Stimulated activated naive B cell treated with anti-CD40 and anti-IgM and Interleukin-4, amounts not matched to agents 10 μg/mL and 1 μg/mL and 100 μg/mL, for 72 hours (primary cell): ENCODE data around the gene AMMECR1.

ENCODE experiments used
- ATAC-seq, 2 donors: fragments of 150-1000 bp; cut with Tn5 transposase; replicated peaks; 2 replicates each; pipeline ENCODE4 v1.10.0; 2021; ENCODE audit warnings: moderate library complexity in 1 of 2
- DNase-seq: peaks from one replicate; pipeline ENCODE4 v3.0.0; 2021
- H3K27ac Mint-ChIP-seq: one replicate; pipeline ENCODE4 v1.8.0; 2022; ENCODE audit warnings: mild to moderate bottlenecking, mixed read lengths
- H3K27me3 Mint-ChIP-seq, 2 donors: one replicate each; pipeline ENCODE4 v1.8.0; 2022; ENCODE audit warnings: mixed read lengths in 2 of 2
- H3K36me3 Mint-ChIP-seq, 2 donors: one replicate each; pipeline ENCODE4 v1.8.0; 2022; ENCODE audit warnings: mixed read lengths in 2 of 2, mild to moderate bottlenecking in 1 of 2
- H3K4me1 Mint-ChIP-seq, 2 donors: one replicate each; pipeline ENCODE4 v1.8.0; 2022; ENCODE audit warnings: mixed read lengths in 2 of 2, mild to moderate bottlenecking in 1 of 2
- H3K4me3 Mint-ChIP-seq, 2 donors: one replicate each; pipeline ENCODE4 v1.8.0; 2022; ENCODE audit warnings: mild to moderate bottlenecking in 2 of 2, mixed read lengths in 2 of 2, moderate library complexity in 1 of 2
- H3K9me3 Mint-ChIP-seq, 2 donors: one replicate each; pipeline ENCODE4 v1.8.0; 2022; ENCODE audit warnings: mixed read lengths in 2 of 2, mild to moderate bottlenecking in 1 of 2

The AMMECR1 gene

GRCh38 chrX:110226931-110227330 is 91.0 kb downstream of the AMMECR1 start:
- Mint-ChIP-seq H3K9me3 (no peaks in the 10 kb centered on the region), H3K27me3 (no peaks in the 10 kb centered on the region), H3K4me1 (peaks cover 11 to 22% of the 10 kb centered on the region in 2 donors), H3K4me3 (no peak overlapping the region), H3K27ac (no peak overlapping the region), H3K36me3 (peaks cover 6 to 17% of the 10 kb centered on the region in 2 donors)
- DNase-seq, result no peak
- ATAC-seq, result no peak

GRCh38 chrX:110224926-110225617 is 92.8 kb downstream of the AMMECR1 start:
- Mint-ChIP-seq H3K4me1 (peaks cover 5 to 14% of the 10 kb centered on the region in 2 donors), H3K27ac (no peak overlapping the region), H3K27me3 (no peaks in the 10 kb centered on the region), H3K4me3 (no peak overlapping the region), H3K36me3 (peaks cover 1 to 7% of the 10 kb centered on the region in 2 donors), H3K9me3 (no peaks in the 10 kb centered on the region)
- DNase-seq, result no peak
- ATAC-seq, result no peak

- no peaks in the 10 kb centered on the region for H3K27me3 Mint-ChIP-seq
- ATAC-seq (no peak), DNase-seq (no peak)
- no peak overlapping the region for H3K4me3 Mint-ChIP-seq
- H3K4me1 Mint-ChIP-seq, result peaks cover 2 to 12% of the 10 kb centered on the region in 2 donors
- H3K27ac Mint-ChIP-seq, result no peak overlapping the region
- peaks cover 1 to 4% of the 10 kb centered on the region in 2 donors for H3K36me3 Mint-ChIP-seq
- H3K9me3 Mint-ChIP-seq, result no peaks in the 10 kb centered on the region
Measured at GRCh38 chrX:110222497-110223257, 95.2 kb downstream of the AMMECR1 start.

GRCh38 chrX:110219920-110220319 is 98.0 kb downstream of the AMMECR1 start:
- no peaks in the 10 kb centered on the region for H3K27me3 Mint-ChIP-seq
- no peak for ATAC-seq
- H3K36me3 Mint-ChIP-seq, result peaks cover 4 to 10% of the 10 kb centered on the region in 2 donors
- no peak for DNase-seq
- peaks cover 6 to 12% of the 10 kb centered on the region in 2 donors for H3K4me1 Mint-ChIP-seq
- no peak overlapping the region for H3K4me3 Mint-ChIP-seq
- no peak overlapping the region for H3K27ac Mint-ChIP-seq
- H3K9me3 Mint-ChIP-seq, result no peaks in the 10 kb centered on the region

GRCh38 chrX:110218591-110218990 is 99.3 kb downstream of the AMMECR1 start:
- H3K36me3 Mint-ChIP-seq, result peaks cover 7 to 10% of the 10 kb centered on the region in 2 donors
- no peak for DNase-seq
- no peak overlapping the region for H3K27ac Mint-ChIP-seq
- no peaks in the 10 kb centered on the region for H3K9me3 Mint-ChIP-seq
- ATAC-seq, result no peak
- no peaks in the 10 kb centered on the region for H3K27me3 Mint-ChIP-seq
- H3K4me1 Mint-ChIP-seq, result peaks cover 6 to 12% of the 10 kb centered on the region in 2 donors
- no peak overlapping the region for H3K4me3 Mint-ChIP-seq

GRCh38 chrX:110216027-110216426 is 101.9 kb downstream of the AMMECR1 start:
- H3K27ac Mint-ChIP-seq, result no peak overlapping the region
- ATAC-seq (no peak), DNase-seq (no peak)
- H3K4me1 Mint-ChIP-seq, result peaks cover 6 to 12% of the 10 kb centered on the region in 2 donors
- H3K9me3 Mint-ChIP-seq, result no peaks in the 10 kb centered on the region
- H3K27me3 Mint-ChIP-seq, result no peaks in the 10 kb centered on the region
- H3K4me3 Mint-ChIP-seq, result no peak overlapping the region
- H3K36me3 Mint-ChIP-seq, result peaks cover 5 to 6% of the 10 kb centered on the region in 2 donors

GRCh38 chrX:110215411-110215810 is 102.5 kb downstream of the AMMECR1 start:
- Mint-ChIP-seq H3K4me1 (peaks cover 6 to 12% of the 10 kb centered on the region in 2 donors), H3K9me3 (no peaks in the 10 kb centered on the region), H3K4me3 (no peak overlapping the region), H3K27ac (no peak overlapping the region), H3K27me3 (no peaks in the 10 kb centered on the region), H3K36me3 (peaks cover 5 to 6% of the 10 kb centered on the region in 2 donors)
- DNase-seq (no peak), ATAC-seq (no peak)

GRCh38 chrX:110214684-110215083 is 103.2 kb downstream of the AMMECR1 start:
- Mint-ChIP-seq H3K36me3 (peaks cover 5 to 6% of the 10 kb centered on the region in 2 donors), H3K27me3 (no peaks in the 10 kb centered on the region), H3K9me3 (no peaks in the 10 kb centered on the region), H3K4me3 (no peak overlapping the region), H3K4me1 (peaks cover 6 to 12% of the 10 kb centered on the region in 2 donors), H3K27ac (no peak overlapping the region)
- ATAC-seq, result no peak
- no peak for DNase-seq

GRCh38 chrX:110213183-110213582 is 104.7 kb downstream of the AMMECR1 start:
- DNase-seq, result no peak
- Mint-ChIP-seq H3K27ac (no peak overlapping the region), H3K9me3 (no peaks in the 10 kb centered on the region), H3K4me3 (no peak overlapping the region), H3K4me1 (peaks cover 6 to 11% of the 10 kb centered on the region in 2 donors), H3K36me3 (peaks cover 5 to 6% of the 10 kb centered on the region in 2 donors), H3K27me3 (no peaks in the 10 kb centered on the region)
- ATAC-seq, result no peak

- H3K27ac Mint-ChIP-seq, result no peak overlapping the region
- H3K4me3 Mint-ChIP-seq, result no peak overlapping the region
- no peaks in the 10 kb centered on the region for H3K27me3 Mint-ChIP-seq
Measured at GRCh38 chrX:110212299-110212698, 105.6 kb downstream of the AMMECR1 start.

GRCh38 chrX:110211340-110211739 is 106.5 kb downstream of the AMMECR1 start:
- ATAC-seq (no peak), DNase-seq (no peak)
- H3K9me3 Mint-ChIP-seq, result no peaks in the 10 kb centered on the region
- peaks cover 0 to 1% of the 10 kb centered on the region in 2 donors for H3K4me1 Mint-ChIP-seq
- no peaks in the 10 kb centered on the region for H3K27me3 Mint-ChIP-seq
- no peak overlapping the region for H3K27ac Mint-ChIP-seq
- H3K4me3 Mint-ChIP-seq, result no peak overlapping the region
- H3K36me3 Mint-ChIP-seq, result peaks cover 5 to 6% of the 10 kb centered on the region in 2 donors

More at GRCh38 chrX:110212299-110212698, 105.6 kb downstream of the AMMECR1 start:
- ATAC-seq (no peak), DNase-seq (no peak)
- peaks cover 2% of the 10 kb centered on the region in 2 donors for H3K4me1 Mint-ChIP-seq
- H3K36me3 Mint-ChIP-seq, result peaks cover 5 to 6% of the 10 kb centered on the region in 2 donors
- no peaks in the 10 kb centered on the region for H3K9me3 Mint-ChIP-seq

- Mint-ChIP-seq H3K27ac (no peak overlapping the region), H3K36me3 (peaks cover 4% of the 10 kb centered on the region in 2 donors), H3K9me3 (no peaks in the 10 kb centered on the region), H3K4me1 (no peaks in the 10 kb centered on the region), H3K27me3 (no peaks in the 10 kb centered on the region), H3K4me3 (no peak overlapping the region)
- ATAC-seq (no peak), DNase-seq (no peak)
Measured at GRCh38 chrX:110210417-110211139, 107.3 kb downstream of the AMMECR1 start.

- no peaks in the 10 kb centered on the region for H3K36me3 Mint-ChIP-seq
- DNase-seq (no peak), ATAC-seq (no peak)
- H3K4me1 Mint-ChIP-seq, result no peaks in the 10 kb centered on the region
- no peaks in the 10 kb centered on the region for H3K9me3 Mint-ChIP-seq
- H3K27ac Mint-ChIP-seq, result no peak overlapping the region
- H3K27me3 Mint-ChIP-seq, result no peaks in the 10 kb centered on the region
- no peak overlapping the region for H3K4me3 Mint-ChIP-seq
Measured at GRCh38 chrX:110208092-110208491, 109.8 kb downstream of the AMMECR1 start.

GRCh38 chrX:110204986-110205385 is 112.9 kb downstream of the AMMECR1 start:
- no peak overlapping the region for H3K4me3 Mint-ChIP-seq
- H3K27ac Mint-ChIP-seq, result no peak overlapping the region
- DNase-seq, result no peak
- H3K9me3 Mint-ChIP-seq, result no peaks in the 10 kb centered on the region
- H3K36me3 Mint-ChIP-seq, result no peaks in the 10 kb centered on the region
- no peaks in the 10 kb centered on the region for H3K27me3 Mint-ChIP-seq
- no peaks in the 10 kb centered on the region for H3K4me1 Mint-ChIP-seq
- ATAC-seq, result no peak
